ENCODE data around the gene GPRC5C. TPM values are rescaled to one million over a fixed set of nuclear protein-coding genes. Genes with fewer than 3 reads are reported as not detected.
A peak's percentile ranks its signal among the peaks of the same experiment; 100 is the strongest.

Gene GPRC5C
- total RNA-seq, 4 donors from 2014 or later: 41.6 to 96.4 (median 55.1) TPM

DNA sequence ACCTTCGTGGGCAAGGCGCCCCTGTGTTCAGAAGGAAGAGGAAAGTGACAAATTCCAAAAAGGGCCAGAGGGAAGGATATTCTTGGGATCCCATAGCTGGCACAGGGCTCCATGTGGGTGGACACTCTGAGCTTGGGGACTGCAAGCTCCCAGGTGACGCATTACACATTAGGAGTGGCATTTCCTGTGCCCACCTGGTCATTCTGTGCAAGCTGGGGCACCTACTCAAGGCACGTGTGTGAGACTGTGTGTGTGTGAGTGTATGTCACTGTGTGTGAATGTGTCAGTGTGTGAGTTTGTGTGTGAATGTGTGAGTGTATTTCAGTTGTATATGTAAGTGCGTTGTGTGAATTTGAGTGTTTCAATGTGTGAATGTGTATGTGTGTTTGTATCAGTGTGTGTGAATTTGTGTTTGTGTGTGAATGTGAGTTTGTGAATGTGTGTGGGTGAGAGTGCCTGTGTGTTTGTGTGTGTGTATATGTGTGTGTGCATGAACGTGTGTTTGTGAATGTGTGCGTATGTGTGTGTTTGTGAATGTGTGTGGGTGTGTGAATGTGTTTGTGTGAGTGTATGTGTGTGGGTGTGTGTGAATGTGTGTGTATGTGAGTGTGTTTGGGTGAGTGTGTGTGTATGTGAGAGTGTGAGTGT lies 33.0 kb downstream of the GPRC5C start:
- H3K27ac ChIP-seq: no peak overlapping the region
- H3K36me3 ChIP-seq: no peaks in the 10 kb centered on the region
- H3K4me3 ChIP-seq: no peak overlapping the region
- H3K27me3 ChIP-seq: peaks cover 0 to 34% of the 10 kb centered on the region in 2 donors
- no peak for DNase-seq (ENCODE audit: low spot score in 2 of 2)
- TF ChIP-seq POLR2A (IDR thresholded peaks at IDR 0.05): no peak
- TF ChIP-seq EP300 (IDR thresholded peaks at IDR 0.05): no peak
- TF ChIP-seq, protein P1, sequence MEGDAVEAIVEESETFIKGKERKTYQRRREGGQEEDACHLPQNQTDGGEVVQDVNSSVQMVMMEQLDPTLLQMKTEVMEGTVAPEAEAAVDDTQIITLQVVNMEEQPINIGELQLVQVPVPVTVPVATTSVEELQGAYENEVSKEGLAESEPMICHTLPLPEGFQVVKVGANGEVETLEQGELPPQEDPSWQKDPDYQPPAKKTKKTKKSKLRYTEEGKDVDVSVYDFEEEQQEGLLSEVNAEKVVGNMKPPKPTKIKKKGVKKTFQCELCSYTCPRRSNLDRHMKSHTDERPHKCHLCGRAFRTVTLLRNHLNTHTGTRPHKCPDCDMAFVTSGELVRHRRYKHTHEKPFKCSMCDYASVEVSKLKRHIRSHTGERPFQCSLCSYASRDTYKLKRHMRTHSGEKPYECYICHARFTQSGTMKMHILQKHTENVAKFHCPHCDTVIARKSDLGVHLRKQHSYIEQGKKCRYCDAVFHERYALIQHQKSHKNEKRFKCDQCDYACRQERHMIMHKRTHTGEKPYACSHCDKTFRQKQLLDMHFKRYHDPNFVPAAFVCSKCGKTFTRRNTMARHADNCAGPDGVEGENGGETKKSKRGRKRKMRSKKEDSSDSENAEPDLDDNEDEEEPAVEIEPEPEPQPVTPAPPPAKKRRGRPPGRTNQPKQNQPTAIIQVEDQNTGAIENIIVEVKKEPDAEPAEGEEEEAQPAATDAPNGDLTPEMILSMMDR (IDR thresholded peaks at IDR 0.05): no peak
- H3K4me1 ChIP-seq: peaks cover 0 to 14% (median 4%) of the 10 kb centered on the region in 4 donors
- H3K9me3 ChIP-seq: no peaks in the 10 kb centered on the region
- WGBS, 2 donors: 83 to 87% methylated on average over 7 of the region's 7 CpGs

DNA sequence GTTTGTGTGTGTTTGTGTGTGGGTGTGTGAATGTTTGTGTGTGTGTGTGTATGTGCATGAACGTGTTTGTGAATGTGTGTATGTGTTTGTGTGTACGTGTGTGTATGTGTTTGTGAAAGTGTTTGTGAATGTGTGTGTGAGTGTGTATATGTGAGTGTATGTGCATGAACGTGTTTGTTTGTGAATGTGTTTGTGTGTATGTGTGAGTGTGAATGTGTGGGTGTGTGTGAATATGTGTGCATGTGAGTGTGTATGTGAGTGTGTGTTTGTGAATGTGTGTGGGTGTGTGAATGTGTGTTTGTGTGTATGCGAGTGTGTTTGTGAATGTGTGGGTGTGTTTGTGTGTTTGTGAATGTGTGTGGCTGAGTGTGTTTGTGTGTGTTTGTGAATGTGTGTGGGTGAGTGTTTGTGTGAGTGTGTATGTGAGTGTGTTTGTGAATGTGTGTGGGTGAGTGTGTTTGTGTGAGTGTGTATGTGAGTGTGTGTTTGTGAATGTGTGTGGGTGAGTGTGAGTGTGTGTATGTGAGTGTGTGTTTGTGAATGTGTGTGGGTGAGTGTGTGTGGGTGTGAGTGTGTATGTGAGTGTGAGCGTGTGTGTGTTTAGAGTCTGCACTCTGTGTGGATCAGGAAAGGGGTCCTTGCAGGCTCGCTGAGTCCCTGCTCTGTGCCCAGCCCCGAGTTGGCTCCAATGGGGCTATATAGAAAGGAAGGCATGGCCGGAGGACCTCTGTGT lies 33.7 kb downstream of the GPRC5C start:
- 72 to 79% methylated on average over 8 of the region's 8 CpGs for WGBS, 2 donors
- Histone ChIP-seq H3K36me3 (no peaks in the 10 kb centered on the region), H3K4me1 (peaks cover 0 to 14% (median 4%) of the 10 kb centered on the region in 4 donors), H3K4me3 (peak overlapping the region in 1 of 4 donors; percentile 42), H3K27me3 (peaks cover 0 to 37% of the 10 kb centered on the region in 2 donors), H3K9me3 (no peaks in the 10 kb centered on the region), H3K27ac (peak overlapping the region in 2 of 4 donors; percentile 60 to 67)
- TF ChIP-seq EP300 (IDR thresholded peaks at IDR 0.05) (no peak), POLR2A (IDR thresholded peaks at IDR 0.05) (no peak)
- TF ChIP-seq, protein P1 (IDR thresholded peaks at IDR 0.05): no peak
- no peak for DNase-seq (ENCODE audit: low spot score in 2 of 2)

- DNase-seq (ENCODE audit: low spot score in 2 of 2): peak in 1 of 2 donors; percentile 30
- Histone ChIP-seq H3K27me3 (peaks cover 0 to 44% of the 10 kb centered on the region in 2 donors), H3K4me3 (peak within 1 kb of the TSS; percentile 12 to 42 (median 29)), H3K36me3 (no peaks in the 10 kb centered on the region), H3K9me3 (no peaks in the 10 kb centered on the region), H3K27ac (peak within 1 kb of the TSS in 3 of 4 donors; percentile 60 to 67 (median 63)), H3K4me1 (peaks cover 0 to 14% (median 4%) of the 10 kb centered on the region in 4 donors)
- TF ChIP-seq EP300 (IDR thresholded peaks at IDR 0.05): peak in 1 of 2 donors; percentile 48
- TF ChIP-seq, protein P1 (IDR thresholded peaks at IDR 0.05): no peak
- 17 to 18% methylated on average over 22 to 25 of the region's 25 CpGs for WGBS, 2 donors
Observed at GRCh38 chr17:74466111-74466827, 34.4 kb downstream of the GPRC5C start, which contains the start of gene CD300A. Gene CD300A (plus strand): TSS chr17:74466634. CDS start chr17:74466704, 70 bp downstream.

GRCh38 chr17:74466828-74467184 lies 34.9 kb downstream of the GPRC5C start:
- Histone ChIP-seq H3K4me3 (peak overlapping the region; percentile 12 to 42 (median 29)), H3K27me3 (peaks cover 0 to 44% of the 10 kb centered on the region in 2 donors), H3K36me3 (no peaks in the 10 kb centered on the region), H3K4me1 (peaks cover 0 to 14% (median 4%) of the 10 kb centered on the region in 4 donors), H3K27ac (peak overlapping the region in 3 of 4 donors; percentile 60 to 67 (median 63)), H3K9me3 (no peaks in the 10 kb centered on the region)
- no peak for TF ChIP-seq EP300 (IDR thresholded peaks at IDR 0.05)
- no peak for TF ChIP-seq POLR2A (IDR thresholded peaks at IDR 0.05)
- TF ChIP-seq, protein P1 (IDR thresholded peaks at IDR 0.05): no peak
- 12 to 23% methylated on average over 11 of the region's 11 CpGs for whole genome bisulfite sequencing, 2 donors
- DNase-seq (ENCODE audit: low spot score in 2 of 2): no peak
